H9 (cell line): Measurements from ENCODE around the gene ELAPOR1. TPM values are rescaled to one million over a fixed set of nuclear protein-coding genes. Genes with fewer than 3 reads are reported as not detected.

Source experiments
- DNase-seq: peaks from one replicate; pipeline ENCODE4 v3.0.0-alpha.2; 2017
- H2AFZ ChIP-seq: one replicate; pipeline ENCODE4 v1.6.1; 2013; ENCODE audit warnings: mild to moderate bottlenecking, low read length, control low read depth, moderate library complexity
- H2AK5ac ChIP-seq: 2 replicates; pipeline ENCODE4 v1.6.1; 2013; ENCODE audit warnings: low read length, control low read depth, mixed read lengths; ENCODE audit not compliant: insufficient read length
- H2BK120ac ChIP-seq: one replicate; pipeline ENCODE4 v1.6.1; 2013; ENCODE audit warnings: low read depth, mild to moderate bottlenecking, low read length, control low read depth, inconsistent platforms; ENCODE audit not compliant: poor library complexity, severe bottlenecking
- H2BK12ac ChIP-seq: 2 replicates; pipeline ENCODE4 v1.6.1; 2013; ENCODE audit warnings: low read length, control low read depth, mixed read lengths, low read depth; ENCODE audit not compliant: insufficient read length
- H2BK15ac ChIP-seq: 2 replicates; pipeline ENCODE4 v1.6.1; 2013; ENCODE audit warnings: low read depth, low read length, control low read depth
- H2BK20ac ChIP-seq: one replicate; pipeline ENCODE4 v1.6.1; 2013; ENCODE audit warnings: low read depth, mild to moderate bottlenecking, low read length, control low read depth, inconsistent platforms; ENCODE audit not compliant: poor library complexity, severe bottlenecking
- H2BK5ac ChIP-seq: 2 replicates; pipeline ENCODE4 v1.6.1; 2013; ENCODE audit warnings: low read length, control low read depth, mixed read lengths; ENCODE audit not compliant: insufficient read length
- H3K14ac ChIP-seq: 2 replicates; pipeline ENCODE4 v1.6.1; 2013; ENCODE audit warnings: low read length, control low read depth; ENCODE audit not compliant: insufficient read depth
- H3K18ac ChIP-seq: 2 replicates; pipeline ENCODE4 v1.6.1; 2013; ENCODE audit warnings: low read depth, mild to moderate bottlenecking, mixed read lengths, low read length, control low read depth; ENCODE audit not compliant: insufficient read length
- H3K23ac ChIP-seq: 2 replicates; pipeline ENCODE4 v1.6.1; 2013; ENCODE audit warnings: low read length, control low read depth, mixed read lengths, low read depth; ENCODE audit not compliant: insufficient read length
- H3K23me2 ChIP-seq: 2 replicates; pipeline ENCODE4 v1.6.1; 2013; ENCODE audit warnings: low read depth, mild to moderate bottlenecking, mixed read lengths, low read length, control low read depth; ENCODE audit not compliant: insufficient read length, poor library complexity, severe bottlenecking
- H3K27ac ChIP-seq: 2 replicates; pipeline ENCODE4 v1.5.1; 2013; ENCODE audit warnings: low read length, control low read depth, mixed read lengths, low read depth; ENCODE audit not compliant: insufficient read length
- H3K27me3 ChIP-seq: 2 replicates; pipeline ENCODE4 v1.6.1; 2013; ENCODE audit warnings: low read length, control low read depth, inconsistent platforms; ENCODE audit not compliant: insufficient read depth
- H3K4ac ChIP-seq: 2 replicates; pipeline ENCODE4 v1.6.1; 2013; ENCODE audit warnings: low read depth, mild to moderate bottlenecking, control low read depth, inconsistent platforms, low read length, moderate library complexity
- H3K4me1 ChIP-seq: 2 replicates; pipeline ENCODE4 v1.6.1; 2013; ENCODE audit warnings: low read length, control low read depth, inconsistent platforms; ENCODE audit not compliant: insufficient read depth
- H3K4me2 ChIP-seq: 2 replicates; pipeline ENCODE4 v1.6.1; 2013; ENCODE audit warnings: low read length, control low read depth, mixed read lengths; ENCODE audit not compliant: insufficient read length, insufficient read depth
- H3K56ac ChIP-seq: 2 replicates; pipeline ENCODE4 v1.6.1; 2013; ENCODE audit warnings: low read depth, mild to moderate bottlenecking, mixed read lengths, low read length, control low read depth; ENCODE audit not compliant: insufficient read length
- H3K79me1 ChIP-seq: 2 replicates; pipeline ENCODE4 v1.6.1; 2013; ENCODE audit warnings: low read depth, mild to moderate bottlenecking, moderate library complexity, low read length, control low read depth, inconsistent platforms; ENCODE audit not compliant: insufficient read depth, poor library complexity, severe bottlenecking
- H3K79me2 ChIP-seq: 2 replicates; pipeline ENCODE4 v1.6.1; 2013; ENCODE audit warnings: low read length, control low read depth, inconsistent platforms; ENCODE audit not compliant: insufficient read depth
- H3K9ac ChIP-seq: 2 replicates; pipeline ENCODE4 v1.6.1; 2013; ENCODE audit warnings: low read length, control low read depth, mixed read lengths; ENCODE audit not compliant: insufficient read length; ENCODE audit errors: extremely low read depth
- H3K9me3 ChIP-seq: one replicate; pipeline ENCODE4 v1.6.1; 2013; ENCODE audit warnings: low read depth, low read length, inconsistent platforms; ENCODE audit not compliant: control insufficient read depth
- H3T11ph ChIP-seq: one replicate; pipeline ENCODE4 v1.6.1; 2013; ENCODE audit warnings: mild to moderate bottlenecking, low read length, control low read depth, inconsistent platforms
- H4K20me1 ChIP-seq: one replicate; pipeline ENCODE4 v1.6.1; 2013; ENCODE audit not compliant: control insufficient read depth, insufficient read length, insufficient read depth
- H4K5ac ChIP-seq: 2 replicates; pipeline ENCODE4 v1.6.1; 2013; ENCODE audit warnings: low read depth, mild to moderate bottlenecking, mixed read lengths, low read length, control low read depth; ENCODE audit not compliant: insufficient read length
- H4K8ac ChIP-seq: replicated peaks from 2 replicates; pipeline ENCODE4 v1.6.1; 2013; ENCODE audit warnings: low read length, control low read depth, mixed read lengths, low read depth; ENCODE audit not compliant: insufficient read length
- H4K91ac ChIP-seq: 2 replicates; pipeline ENCODE4 v1.6.1; 2013; ENCODE audit warnings: low read depth, mild to moderate bottlenecking, moderate library complexity, mixed read lengths, low read length, control low read depth; ENCODE audit not compliant: insufficient read length
- H3K27ac Mint-ChIP-seq, 3 experiments: 2 replicates in 2 of 3; 3 replicates in 1 of 3; pipeline ENCODE4 v1.8.0; 2020 to 2021; ENCODE audit warnings: mixed read lengths in 3 of 3, mild to moderate bottlenecking in 1 of 3, moderate library complexity in 1 of 3
- H3K27me3 Mint-ChIP-seq: 2 replicates; pipeline ENCODE4 v1.8.0; 2021; ENCODE audit warnings: low read depth, mild to moderate bottlenecking, moderate library complexity, mixed read lengths
- H3K36me3 Mint-ChIP-seq, 3 experiments: 2 replicates in 2 of 3; 3 replicates in 1 of 3; pipeline ENCODE4 v1.8.0; 2020 to 2021; ENCODE audit warnings: low read depth in 3 of 3, mixed read lengths in 3 of 3; ENCODE audit not compliant: insufficient read depth in 1 of 3
- H3K4me1 Mint-ChIP-seq, 2 experiments: 2 replicates each; pipeline ENCODE4 v1.8.0; 2020; ENCODE audit warnings: mixed read lengths in 2 of 2
- H3K4me3 Mint-ChIP-seq, 2 experiments: 2 replicates in 1 of 2; 3 replicates in 1 of 2; pipeline ENCODE4 v1.8.0; 2020 to 2021; ENCODE audit warnings: mild to moderate bottlenecking in 2 of 2, mixed read lengths in 2 of 2, moderate library complexity in 1 of 2
- H3K9me3 Mint-ChIP-seq, 2 experiments: 2 replicates in 1 of 2; 3 replicates in 1 of 2; pipeline ENCODE4 v1.8.0; 2020; ENCODE audit warnings: mild to moderate bottlenecking in 2 of 2, mixed read lengths in 2 of 2, moderate library complexity in 1 of 2
- total RNA-seq: library from RNA; stranded (reverse); gene quantifications from 2 replicates; pipeline ENCODE4 v1.2.1, GENCODE V29; 2021
- TF ChIP-seq, protein P1 (sequence below): fragments of 200-600 bp; sonication (generic); conservative IDR thresholded peaks from 3 replicates; pipeline ENCODE4 v1.8.0; 2021; ENCODE audit warnings: antibody characterized with exemption, mild to moderate bottlenecking

Gene ELAPOR1
- total RNA-seq, 1 experiment from 2014 or later: 0.55 TPM

DNA sequence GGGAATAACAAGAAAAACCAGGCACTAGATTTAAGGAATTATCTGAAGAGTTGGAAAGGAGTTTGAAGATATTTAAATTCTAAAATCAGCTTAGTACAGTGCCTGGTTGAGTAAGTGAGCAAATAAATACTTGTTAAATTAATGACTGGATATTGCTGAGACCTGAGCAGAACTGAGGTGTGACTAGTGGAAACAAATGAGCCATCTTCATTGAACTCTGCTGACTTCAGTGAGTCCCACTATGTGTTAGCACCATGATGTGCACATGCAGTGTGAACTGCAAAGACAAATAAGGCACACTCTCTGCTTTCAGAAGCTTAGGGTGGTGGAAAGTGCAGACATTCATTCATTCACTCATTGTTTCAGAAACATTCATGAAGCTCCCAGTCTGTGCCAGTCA lies 48.7 kb downstream of the ELAPOR1 start:
- no peaks in the 10 kb centered on the region; the same call in 1 of the 2 replicates for H3K27me3 Mint-ChIP-seq
- Histone ChIP-seq H3K4ac (no peak overlapping the region), H3K79me1 (no peaks in the 10 kb centered on the region), H3K4me1 (no peaks in the 10 kb centered on the region; the same call in 1 of the 2 replicates), H3K18ac (no peak overlapping the region), H2BK5ac (no peak overlapping the region), H2BK12ac (no peak overlapping the region), H3T11ph (no peak overlapping the region), H3K9ac (no peak overlapping the region), H4K91ac (no peak overlapping the region), H4K8ac (no peak overlapping the region), H3K23me2 (no peaks in the 10 kb centered on the region), H3K14ac (no peak overlapping the region), H4K20me1 (no peaks in the 10 kb centered on the region), H2AK5ac (no peak overlapping the region), H3K27ac (no peak overlapping the region), H3K56ac (no peak overlapping the region), H3K23ac (no peak overlapping the region), H2BK120ac (no peak overlapping the region), H3K27me3 (no peaks in the 10 kb centered on the region), H3K9me3 (no peaks in the 10 kb centered on the region), H2AFZ (no peak overlapping the region), H4K5ac (no peak overlapping the region), H3K4me2 (no peak overlapping the region), H2BK20ac (no peak overlapping the region), H3K79me2 (no peaks in the 10 kb centered on the region), H2BK15ac (no peak overlapping the region)
- H3K27ac Mint-ChIP-seq: no peak overlapping the region
- H3K36me3 Mint-ChIP-seq: no peaks in the 10 kb centered on the region
- H3K4me1 Mint-ChIP-seq: peaks cover 14 to 16% of the 10 kb centered on the region in 2 experiments
- TF ChIP-seq, protein P1, sequence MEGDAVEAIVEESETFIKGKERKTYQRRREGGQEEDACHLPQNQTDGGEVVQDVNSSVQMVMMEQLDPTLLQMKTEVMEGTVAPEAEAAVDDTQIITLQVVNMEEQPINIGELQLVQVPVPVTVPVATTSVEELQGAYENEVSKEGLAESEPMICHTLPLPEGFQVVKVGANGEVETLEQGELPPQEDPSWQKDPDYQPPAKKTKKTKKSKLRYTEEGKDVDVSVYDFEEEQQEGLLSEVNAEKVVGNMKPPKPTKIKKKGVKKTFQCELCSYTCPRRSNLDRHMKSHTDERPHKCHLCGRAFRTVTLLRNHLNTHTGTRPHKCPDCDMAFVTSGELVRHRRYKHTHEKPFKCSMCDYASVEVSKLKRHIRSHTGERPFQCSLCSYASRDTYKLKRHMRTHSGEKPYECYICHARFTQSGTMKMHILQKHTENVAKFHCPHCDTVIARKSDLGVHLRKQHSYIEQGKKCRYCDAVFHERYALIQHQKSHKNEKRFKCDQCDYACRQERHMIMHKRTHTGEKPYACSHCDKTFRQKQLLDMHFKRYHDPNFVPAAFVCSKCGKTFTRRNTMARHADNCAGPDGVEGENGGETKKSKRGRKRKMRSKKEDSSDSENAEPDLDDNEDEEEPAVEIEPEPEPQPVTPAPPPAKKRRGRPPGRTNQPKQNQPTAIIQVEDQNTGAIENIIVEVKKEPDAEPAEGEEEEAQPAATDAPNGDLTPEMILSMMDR: no peak
- H3K9me3 Mint-ChIP-seq: no peaks in the 10 kb centered on the region
- DNase-seq: no peak
- no peak overlapping the region for H3K4me3 Mint-ChIP-seq
